GM19438 (cell line): ENCODE results near the gene IL21R.

Experiments
- ATAC-seq: cut with Tn5 transposase; IDR thresholded peaks from one replicate; pipeline ENCODE4 v1.9.1; 2021; ENCODE audit warnings: low read depth; ENCODE audit not compliant: unreplicated experiment

Gene IL21R

GRCh38 chr16:27482397-27483087 lies 80.6 kb downstream of the IL21R start:
- ATAC-seq: no peak

- ATAC-seq: no peak
Measured at GRCh38 chr16:27483088-27483437, 81.1 kb downstream of the IL21R start.

GRCh38 chr16:27483624-27484023 lies 81.7 kb downstream of the IL21R start:
- ATAC-seq: no peak

GRCh38 chr16:27485126-27485525 lies 83.2 kb downstream of the IL21R start:
- ATAC-seq: no peak

- ATAC-seq: no peak
Measured at GRCh38 chr16:27485811-27486210, 83.8 kb downstream of the IL21R start.

GRCh38 chr16:27486344-27486743 lies 84.4 kb downstream of the IL21R start:
- no peak for ATAC-seq

- no peak for ATAC-seq
Measured at GRCh38 chr16:27486760-27487159, 84.8 kb downstream of the IL21R start.

- no peak for ATAC-seq
Measured at GRCh38 chr16:27489421-27489820, 87.4 kb downstream of the IL21R start.

GRCh38 chr16:27489906-27490305 lies 87.9 kb downstream of the IL21R start:
- no peak for ATAC-seq

GRCh38 chr16:27491894-27492587 lies 90.1 kb downstream of the IL21R start:
- ATAC-seq: no peak

- ATAC-seq: no peak
Measured at GRCh38 chr16:27492588-27492979, 90.6 kb downstream of the IL21R start.

- ATAC-seq: no peak
Measured at GRCh38 chr16:27495191-27495590, 93.2 kb downstream of the IL21R start.

GRCh38 chr16:27498031-27498825 lies 96.3 kb downstream of the IL21R start:
- no peak for ATAC-seq

- ATAC-seq: no peak
Measured at GRCh38 chr16:27498916-27499658, 97.1 kb downstream of the IL21R start.

- no peak for ATAC-seq
Measured at GRCh38 chr16:27499659-27500055, 97.7 kb downstream of the IL21R start.

- no peak for ATAC-seq
Measured at GRCh38 chr16:27500801-27501200, 98.8 kb downstream of the IL21R start.
